Activated CD8-positive, alpha-beta memory T cell treated with anti-CD3 and anti-CD28 coated beads, Interleukin-2, amount 10 ng/mL, durations not matched to agents 7 days and 5 days (primary cell): Measurements from ENCODE around the gene SERPINB11. TPM values are rescaled to one million over a fixed set of nuclear protein-coding genes. Genes with fewer than 3 reads are reported as not detected.

ENCODE experiments used
- ATAC-seq: fragments of 150-1000 bp; cut with Tn5 transposase; one replicate; pipeline ENCODE4 v1.10.0; 2021; ENCODE audit warnings: moderate library complexity
- CTCF ChIA-PET: fragments of 350-600 bp; sonication (Branson Sonifier 250); formaldehyde crosslinking; loops from one replicate; lab custom pipeline; 2021; ENCODE audit warnings: antibody characterized with exemption; lab: Charles Lee
- DNase-seq: peaks from one replicate; pipeline ENCODE4 v3.0.0-alpha.2; 2020
- H3K27ac Mint-ChIP-seq: one replicate; pipeline ENCODE4 v1.8.0; 2021; ENCODE audit warnings: mild to moderate bottlenecking, mixed read lengths
- H3K27me3 Mint-ChIP-seq: one replicate; pipeline ENCODE4 v1.8.0; 2021; ENCODE audit warnings: mixed read lengths
- H3K36me3 Mint-ChIP-seq: one replicate; pipeline ENCODE4 v1.8.0; 2021; ENCODE audit warnings: mild to moderate bottlenecking, mixed read lengths
- H3K4me1 Mint-ChIP-seq: one replicate; pipeline ENCODE4 v1.8.0; 2021; ENCODE audit warnings: mixed read lengths
- H3K4me3 Mint-ChIP-seq: one replicate; pipeline ENCODE4 v1.8.0; 2021; ENCODE audit warnings: mild to moderate bottlenecking, moderate library complexity, mixed read lengths
- H3K9me3 Mint-ChIP-seq: one replicate; pipeline ENCODE4 v1.8.0; 2022; ENCODE audit warnings: low read depth, mixed read lengths
- total RNA-seq, 2 experiments: library from RNA; stranded (reverse); gene quantifications; one replicate each; pipeline ENCODE4 v1.2.3, GENCODE V29; 2021

SERPINB11 gene
- total RNA-seq, 2 experiments from 2014 or later, result not detected

DNA sequence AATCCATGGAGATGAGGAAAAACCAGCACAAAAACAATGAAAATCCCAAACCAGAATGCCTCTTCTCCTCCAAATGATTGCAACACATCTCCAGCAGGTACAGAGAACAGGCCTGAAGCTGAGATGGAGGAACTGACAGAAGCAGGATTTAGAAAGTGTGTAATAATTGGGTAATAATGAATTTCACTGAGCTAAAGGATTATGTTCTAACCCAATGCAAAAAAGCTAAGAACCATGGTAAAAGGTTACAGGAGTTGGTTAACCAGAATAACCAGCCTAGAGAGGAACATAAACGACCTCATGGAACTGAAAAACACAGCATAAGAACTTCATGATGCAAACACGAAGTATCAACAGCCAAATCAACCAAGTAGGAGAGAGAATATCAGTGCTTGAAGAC, 13.7 kb upstream of the SERPINB11 start:
- no peaks in the 10 kb centered on the region for H3K9me3 Mint-ChIP-seq
- CTCF ChIA-PET, result no interaction called here
- no peaks in the 10 kb centered on the region for H3K36me3 Mint-ChIP-seq

GRCh38 chr18:63697097-63697660, 5.6 kb upstream of the SERPINB11 start:
- Mint-ChIP-seq H3K4me3 (no peak overlapping the region), H3K9me3 (no peaks in the 10 kb centered on the region), H3K36me3 (no peaks in the 10 kb centered on the region), H3K4me1 (no peaks in the 10 kb centered on the region), H3K27ac (no peak overlapping the region), H3K27me3 (no peaks in the 10 kb centered on the region)
- no peak for DNase-seq
- CTCF ChIA-PET, result no interaction called here
- no peak for ATAC-seq

More for the DNA sequence above, 13.7 kb upstream of the SERPINB11 start:
- no peak for ATAC-seq
- no peaks in the 10 kb centered on the region for H3K27me3 Mint-ChIP-seq
- H3K27ac Mint-ChIP-seq, result no peak overlapping the region
- H3K4me1 Mint-ChIP-seq, result no peaks in the 10 kb centered on the region
- H3K4me3 Mint-ChIP-seq, result no peak overlapping the region
- no peak for DNase-seq

DNA sequence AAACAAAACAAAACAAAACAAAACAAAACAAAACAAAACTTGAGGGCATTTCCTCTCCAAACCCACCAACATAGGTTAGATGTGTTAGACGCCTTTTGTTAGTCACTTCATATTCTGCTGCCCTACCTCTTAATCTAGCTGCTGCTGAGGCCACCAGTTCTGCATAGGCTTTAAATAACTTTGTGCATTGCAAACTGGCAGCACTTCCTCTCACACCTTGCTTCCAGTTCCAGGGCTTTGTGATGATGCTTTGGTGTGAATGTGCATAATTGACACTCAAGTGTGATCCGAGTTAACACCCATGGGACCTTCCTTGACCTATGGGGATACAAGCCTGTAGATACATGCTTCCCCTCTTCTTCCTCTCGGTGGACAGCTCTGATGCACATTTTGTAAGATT, 2.3 kb upstream of the SERPINB11 start:
- H3K36me3 Mint-ChIP-seq, result no peaks in the 10 kb centered on the region
- no peaks in the 10 kb centered on the region for H3K27me3 Mint-ChIP-seq
- no peaks in the 10 kb centered on the region for H3K4me1 Mint-ChIP-seq
- no peak overlapping the region for H3K27ac Mint-ChIP-seq
- CTCF ChIA-PET, result no interaction called here
- ATAC-seq, result no peak
- no peaks in the 10 kb centered on the region for H3K9me3 Mint-ChIP-seq
- no peak for DNase-seq
- no peak overlapping the region for H3K4me3 Mint-ChIP-seq

GRCh38 chr18:63701952-63702351, 808 bp upstream of the SERPINB11 start:
- H3K36me3 Mint-ChIP-seq, result no peaks in the 10 kb centered on the region
- H3K27me3 Mint-ChIP-seq, result no peaks in the 10 kb centered on the region
- H3K27ac Mint-ChIP-seq, result no peak overlapping the region
- H3K4me1 Mint-ChIP-seq, result no peaks in the 10 kb centered on the region
- CTCF ChIA-PET, result no interaction called here
- ATAC-seq (no peak), DNase-seq (no peak)
- no peak overlapping the region for H3K4me3 Mint-ChIP-seq
- no peaks in the 10 kb centered on the region for H3K9me3 Mint-ChIP-seq

DNA sequence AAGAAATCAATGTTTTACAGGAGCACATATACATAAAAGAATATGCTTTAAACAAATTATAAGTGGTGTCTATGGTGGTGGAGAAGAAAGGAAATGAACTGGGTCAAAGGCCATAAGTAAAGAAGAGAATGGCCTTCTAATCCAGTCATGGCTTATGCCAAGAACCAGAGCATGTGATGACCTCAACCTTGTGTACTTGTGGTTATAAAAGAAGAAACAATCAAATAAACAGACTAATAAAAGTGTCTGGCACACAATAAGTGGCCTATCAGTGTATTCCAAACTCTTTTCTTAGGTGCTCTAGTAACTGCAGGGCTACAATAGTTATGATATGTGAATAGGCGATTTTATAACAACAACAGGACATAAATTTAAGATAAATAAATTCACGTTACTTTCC, 2.6 kb downstream of the SERPINB11 start:
- CTCF ChIA-PET, result no interaction called here
- DNase-seq, result no peak

DNA sequence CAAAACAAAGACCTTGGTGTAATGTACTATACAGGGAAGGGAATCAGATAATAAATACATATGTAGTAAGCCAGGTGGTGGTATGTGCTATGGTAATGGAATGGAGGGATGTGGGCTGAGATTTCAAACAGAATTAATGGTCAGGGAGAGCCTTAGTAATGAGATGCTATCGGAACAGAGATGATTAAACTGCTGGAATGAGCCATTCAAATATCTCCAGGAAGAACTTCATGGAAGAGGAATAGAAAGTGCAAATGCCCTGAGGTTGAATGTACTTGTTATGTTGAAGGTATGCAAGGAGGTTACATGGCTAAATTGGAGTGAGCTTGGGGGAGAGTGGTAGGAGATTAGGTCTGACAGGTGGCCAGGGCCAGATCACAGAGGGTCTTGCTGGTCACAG, 5.1 kb downstream of the SERPINB11 start:
- Mint-ChIP-seq H3K27me3 (no peaks in the 10 kb centered on the region), H3K9me3 (no peaks in the 10 kb centered on the region), H3K4me3 (no peak overlapping the region), H3K4me1 (no peaks in the 10 kb centered on the region), H3K27ac (no peak overlapping the region), H3K36me3 (no peaks in the 10 kb centered on the region)
- ATAC-seq (no peak), DNase-seq (no peak)
- CTCF ChIA-PET, result no interaction called here

More for the DNA sequence above, 2.6 kb downstream of the SERPINB11 start:
- H3K4me1 Mint-ChIP-seq, result no peaks in the 10 kb centered on the region
- H3K9me3 Mint-ChIP-seq, result no peaks in the 10 kb centered on the region
- H3K4me3 Mint-ChIP-seq, result no peak overlapping the region
- no peak for ATAC-seq
- H3K27me3 Mint-ChIP-seq, result no peaks in the 10 kb centered on the region
- no peak overlapping the region for H3K27ac Mint-ChIP-seq
- no peaks in the 10 kb centered on the region for H3K36me3 Mint-ChIP-seq

DNA sequence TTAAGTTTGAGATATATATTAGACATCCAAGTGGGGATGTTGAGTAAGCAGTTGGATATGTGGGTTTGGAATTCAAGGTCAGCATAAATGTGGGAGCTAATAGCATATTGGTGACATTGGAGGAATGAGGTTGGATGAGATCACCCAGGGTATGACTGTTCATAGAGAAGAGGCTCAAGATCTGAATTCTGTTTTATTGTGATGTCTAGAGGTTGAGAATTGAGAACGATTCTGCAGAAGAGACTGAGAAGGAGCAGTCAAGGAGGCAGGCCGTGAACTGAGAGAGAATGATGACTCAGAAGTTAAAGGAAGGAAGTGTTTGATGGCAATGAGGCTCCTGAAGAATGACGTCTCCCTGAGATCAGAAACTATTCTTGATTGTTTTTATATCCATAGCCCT, 5.9 kb downstream of the SERPINB11 start:
- no peaks in the 10 kb centered on the region for H3K36me3 Mint-ChIP-seq
- no peaks in the 10 kb centered on the region for H3K4me1 Mint-ChIP-seq
- ATAC-seq, result no peak
- no peaks in the 10 kb centered on the region for H3K9me3 Mint-ChIP-seq
- CTCF ChIA-PET, result no interaction called here
- DNase-seq, result no peak
- no peak overlapping the region for H3K4me3 Mint-ChIP-seq
- H3K27me3 Mint-ChIP-seq, result no peaks in the 10 kb centered on the region
- H3K27ac Mint-ChIP-seq, result no peak overlapping the region

GRCh38 chr18:63725682-63726480, 23.1 kb downstream of the SERPINB11 start:
- DNase-seq (no peak), ATAC-seq (no peak)
- CTCF ChIA-PET, result no interaction called here
- no peak overlapping the region for H3K4me3 Mint-ChIP-seq
- no peaks in the 10 kb centered on the region for H3K9me3 Mint-ChIP-seq
- no peaks in the 10 kb centered on the region for H3K27me3 Mint-ChIP-seq
- no peak overlapping the region for H3K27ac Mint-ChIP-seq
- no peaks in the 10 kb centered on the region for H3K36me3 Mint-ChIP-seq
- H3K4me1 Mint-ChIP-seq, result no peaks in the 10 kb centered on the region

DNA sequence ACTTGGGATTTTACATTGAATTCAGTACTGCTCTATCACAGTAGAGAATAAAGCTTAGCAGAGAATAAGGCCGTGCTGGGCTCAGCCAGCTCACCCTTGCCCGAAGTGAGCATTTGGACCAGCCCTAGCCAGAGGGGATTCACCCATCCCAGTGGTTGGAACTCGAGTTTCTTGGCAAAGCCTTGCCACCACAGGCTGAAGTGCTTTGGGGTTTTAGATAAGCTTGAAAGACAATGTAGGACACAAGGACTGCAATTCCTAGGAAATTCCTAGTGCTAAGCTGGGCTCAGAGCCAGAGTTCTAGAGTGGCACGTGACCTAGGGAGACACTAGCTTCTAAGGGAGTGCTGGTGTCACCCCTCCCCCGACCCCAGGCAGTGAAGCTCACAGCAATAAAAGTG, 28.0 kb downstream of the SERPINB11 start:
- DNase-seq (no peak), ATAC-seq (no peak)
- H3K36me3 Mint-ChIP-seq, result no peaks in the 10 kb centered on the region
- H3K4me3 Mint-ChIP-seq, result no peak overlapping the region
- no peaks in the 10 kb centered on the region for H3K9me3 Mint-ChIP-seq
- no peak overlapping the region for H3K27ac Mint-ChIP-seq
- CTCF ChIA-PET, result no interaction called here
- no peaks in the 10 kb centered on the region for H3K4me1 Mint-ChIP-seq
- no peaks in the 10 kb centered on the region for H3K27me3 Mint-ChIP-seq

- no peak overlapping the region for H3K27ac Mint-ChIP-seq
- CTCF ChIA-PET, result no interaction called here
- no peaks in the 10 kb centered on the region for H3K9me3 Mint-ChIP-seq
- H3K36me3 Mint-ChIP-seq, result no peaks in the 10 kb centered on the region
- no peaks in the 10 kb centered on the region for H3K27me3 Mint-ChIP-seq
- no peak overlapping the region for H3K4me3 Mint-ChIP-seq
- DNase-seq (no peak), ATAC-seq (no peak)
- no peaks in the 10 kb centered on the region for H3K4me1 Mint-ChIP-seq
These were observed 28.5 kb downstream of the SERPINB11 start for GRCh38 chr18:63731215-63731614.

- Mint-ChIP-seq H3K27me3 (no peaks in the 10 kb centered on the region), H3K4me1 (no peaks in the 10 kb centered on the region), H3K27ac (no peak overlapping the region), H3K36me3 (no peaks in the 10 kb centered on the region), H3K9me3 (no peaks in the 10 kb centered on the region), H3K4me3 (no peak overlapping the region)
- no peak for DNase-seq
- CTCF ChIA-PET, result no interaction called here
- no peak for ATAC-seq
These were observed 34.1 kb downstream of the SERPINB11 start for GRCh38 chr18:63736876-63737275.

DNA sequence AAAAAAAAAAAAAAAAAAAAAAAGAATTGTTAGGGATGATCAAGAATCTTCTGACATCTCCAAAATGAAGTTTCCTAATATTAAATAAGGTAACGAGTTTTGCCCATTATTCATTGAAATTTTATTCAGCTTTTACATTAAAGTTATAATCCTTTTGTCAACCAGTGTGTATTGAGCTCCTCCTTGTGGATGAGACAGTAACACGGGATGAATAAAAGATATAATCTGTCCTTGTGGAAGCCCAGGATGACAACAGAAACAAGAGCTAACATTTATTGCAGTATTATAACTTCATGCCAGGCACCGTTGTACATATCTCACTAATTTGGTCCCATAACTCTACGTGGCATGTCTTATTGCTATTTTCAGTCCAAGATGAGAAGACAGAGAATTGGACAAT, 39.0 kb downstream of the SERPINB11 start:
- Mint-ChIP-seq H3K27ac (no peak overlapping the region), H3K27me3 (no peaks in the 10 kb centered on the region), H3K4me1 (no peaks in the 10 kb centered on the region), H3K36me3 (no peaks in the 10 kb centered on the region), H3K4me3 (no peak overlapping the region), H3K9me3 (no peaks in the 10 kb centered on the region)
- DNase-seq (no peak), ATAC-seq (no peak)
- CTCF ChIA-PET, result no interaction called here

DNA sequence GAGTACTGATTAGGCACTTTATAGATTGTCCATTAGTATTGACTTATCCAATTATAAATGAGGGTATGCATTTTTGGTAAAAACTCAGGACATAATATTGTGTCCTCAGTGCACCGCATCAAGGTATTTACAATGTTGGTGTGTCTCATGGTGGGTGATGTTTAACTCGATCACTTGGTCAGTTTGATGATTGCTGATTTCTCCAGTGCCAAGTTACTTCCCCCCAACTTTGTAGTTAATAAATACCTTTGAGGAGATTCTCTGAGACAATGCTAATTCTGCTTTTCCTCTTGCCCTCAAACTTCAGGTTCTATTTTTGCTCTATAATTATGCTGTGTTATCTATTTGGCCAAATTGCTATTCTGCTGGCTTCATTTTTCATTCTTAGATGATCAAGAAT, 44.2 kb downstream of the SERPINB11 start:
- no peaks in the 10 kb centered on the region for H3K9me3 Mint-ChIP-seq
- CTCF ChIA-PET, result no interaction called here

DNA sequence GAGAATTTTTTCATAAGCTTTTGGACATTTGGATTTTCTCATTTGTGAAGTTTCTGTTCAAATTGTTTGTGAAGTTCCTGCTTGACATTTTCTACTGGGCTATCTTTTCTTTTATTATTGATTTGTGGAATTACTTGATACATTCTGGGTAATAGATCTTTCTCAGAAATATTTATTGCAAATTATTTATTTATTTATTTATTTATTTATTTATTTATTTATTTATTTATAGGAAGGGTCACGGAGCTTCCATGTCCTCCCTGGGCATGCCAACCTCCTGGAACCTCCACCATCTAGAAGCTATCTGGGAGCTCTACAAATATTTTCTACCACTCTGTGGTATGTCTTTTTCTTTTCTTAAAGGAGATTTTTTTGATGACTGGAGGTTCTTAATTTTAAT, 46.7 kb downstream of the SERPINB11 start:
- Mint-ChIP-seq H3K4me1 (no peaks in the 10 kb centered on the region), H3K4me3 (no peak overlapping the region), H3K27ac (no peak overlapping the region), H3K36me3 (no peaks in the 10 kb centered on the region), H3K27me3 (no peaks in the 10 kb centered on the region), H3K9me3 (no peaks in the 10 kb centered on the region)
- DNase-seq (no peak), ATAC-seq (no peak)
- CTCF ChIA-PET, result no interaction called here

More for the DNA sequence above, 44.2 kb downstream of the SERPINB11 start:
- no peaks in the 10 kb centered on the region for H3K27me3 Mint-ChIP-seq
- no peak for DNase-seq
- ATAC-seq, result no peak
- H3K4me1 Mint-ChIP-seq, result no peaks in the 10 kb centered on the region
- no peak overlapping the region for H3K4me3 Mint-ChIP-seq
- no peak overlapping the region for H3K27ac Mint-ChIP-seq
- H3K36me3 Mint-ChIP-seq, result no peaks in the 10 kb centered on the region
